ENCODE results near the gene NOXO1. TPM values are rescaled to one million over a fixed set of nuclear protein-coding genes. Genes with fewer than 3 reads are reported as not detected.
A peak's percentile ranks its signal among the peaks of the same experiment; 100 is the strongest.

Gene NOXO1
- total RNA-seq, 4 donors from 2014 or later: not detected

GRCh38 chr16:2008009-2008526 is 26.8 kb upstream of the NOXO1 start:
- WGBS, 2 donors: 54 to 58% methylated on average over 15 of the region's 15 CpGs
- TF ChIP-seq, protein P1, sequence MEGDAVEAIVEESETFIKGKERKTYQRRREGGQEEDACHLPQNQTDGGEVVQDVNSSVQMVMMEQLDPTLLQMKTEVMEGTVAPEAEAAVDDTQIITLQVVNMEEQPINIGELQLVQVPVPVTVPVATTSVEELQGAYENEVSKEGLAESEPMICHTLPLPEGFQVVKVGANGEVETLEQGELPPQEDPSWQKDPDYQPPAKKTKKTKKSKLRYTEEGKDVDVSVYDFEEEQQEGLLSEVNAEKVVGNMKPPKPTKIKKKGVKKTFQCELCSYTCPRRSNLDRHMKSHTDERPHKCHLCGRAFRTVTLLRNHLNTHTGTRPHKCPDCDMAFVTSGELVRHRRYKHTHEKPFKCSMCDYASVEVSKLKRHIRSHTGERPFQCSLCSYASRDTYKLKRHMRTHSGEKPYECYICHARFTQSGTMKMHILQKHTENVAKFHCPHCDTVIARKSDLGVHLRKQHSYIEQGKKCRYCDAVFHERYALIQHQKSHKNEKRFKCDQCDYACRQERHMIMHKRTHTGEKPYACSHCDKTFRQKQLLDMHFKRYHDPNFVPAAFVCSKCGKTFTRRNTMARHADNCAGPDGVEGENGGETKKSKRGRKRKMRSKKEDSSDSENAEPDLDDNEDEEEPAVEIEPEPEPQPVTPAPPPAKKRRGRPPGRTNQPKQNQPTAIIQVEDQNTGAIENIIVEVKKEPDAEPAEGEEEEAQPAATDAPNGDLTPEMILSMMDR (IDR thresholded peaks at IDR 0.05): no peak
- no peak for TF ChIP-seq POLR2A (IDR thresholded peaks at IDR 0.05)
- Histone ChIP-seq H3K4me1 (peaks cover 28 to 48% of the 10 kb centered on the region in 2 donors), H3K4me3 (replicated peaks in 1 of 3) (no peak overlapping the region), H3K36me3 (peaks cover under 1 to 2% of the 10 kb centered on the region in 2 donors), H3K9me3 (no peaks in the 10 kb centered on the region), H3K27ac (no peak overlapping the region), H3K27me3 (no peaks in the 10 kb centered on the region)
- no peak for DNase-seq
- intact Hi-C loops (cut with DNase I): no loop called here

DNA sequence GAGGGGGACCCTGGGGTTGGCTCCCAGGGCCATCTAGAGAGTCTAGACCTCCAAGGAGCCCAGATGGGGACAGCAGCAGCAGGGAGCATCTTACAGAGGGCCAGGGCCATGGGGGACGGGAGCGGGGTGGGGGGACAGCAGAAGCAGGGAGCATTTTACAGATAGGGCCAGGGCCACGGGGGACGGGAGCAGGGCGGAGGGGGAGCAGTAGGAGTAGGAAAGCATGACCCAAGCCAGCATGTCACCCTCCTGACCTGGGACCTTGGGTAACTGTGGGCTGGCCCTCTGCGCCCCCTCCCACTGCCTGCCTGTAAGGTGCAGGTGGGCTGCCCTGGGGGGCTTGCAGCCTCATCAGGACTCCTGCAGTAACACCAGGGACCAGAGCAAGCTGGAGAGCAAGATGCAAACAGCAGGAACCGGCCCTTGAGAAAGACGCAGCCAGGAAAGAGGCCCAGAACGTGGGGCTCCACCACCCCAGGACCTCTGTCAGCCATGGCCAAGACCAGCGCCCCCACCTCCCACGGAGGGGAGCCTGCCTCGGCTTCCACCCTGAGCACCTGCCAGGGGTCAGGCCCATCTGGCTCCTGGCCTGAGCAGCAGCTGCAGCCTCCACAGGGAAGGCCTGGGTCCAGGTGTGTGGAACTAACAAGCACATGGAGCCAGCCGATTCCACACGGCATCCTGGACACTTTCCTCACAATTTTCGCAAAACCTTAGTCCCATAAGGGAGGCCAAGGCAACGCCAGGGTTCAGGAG is 26.0 kb upstream of the NOXO1 start:
- intact Hi-C loops (cut with DNase I): no loop called here
- peaks cover 28 to 48% of the 10 kb centered on the region in 2 donors for H3K4me1 ChIP-seq
- WGBS, 2 donors: 90 to 93% methylated on average over 9 to 11 of the region's 16 CpGs
- H3K27ac ChIP-seq: no peak overlapping the region
- H3K36me3 ChIP-seq: peaks cover 9 to 10% of the 10 kb centered on the region in 2 donors
- no peaks in the 10 kb centered on the region for H3K27me3 ChIP-seq
- no peak for TF ChIP-seq POLR2A (IDR thresholded peaks at IDR 0.05)
- TF ChIP-seq, protein P1 (IDR thresholded peaks at IDR 0.05): no peak
- H3K4me3 ChIP-seq (replicated peaks in 1 of 3): no peak overlapping the region
- H3K9me3 ChIP-seq: no peaks in the 10 kb centered on the region
- no peak for DNase-seq

DNA sequence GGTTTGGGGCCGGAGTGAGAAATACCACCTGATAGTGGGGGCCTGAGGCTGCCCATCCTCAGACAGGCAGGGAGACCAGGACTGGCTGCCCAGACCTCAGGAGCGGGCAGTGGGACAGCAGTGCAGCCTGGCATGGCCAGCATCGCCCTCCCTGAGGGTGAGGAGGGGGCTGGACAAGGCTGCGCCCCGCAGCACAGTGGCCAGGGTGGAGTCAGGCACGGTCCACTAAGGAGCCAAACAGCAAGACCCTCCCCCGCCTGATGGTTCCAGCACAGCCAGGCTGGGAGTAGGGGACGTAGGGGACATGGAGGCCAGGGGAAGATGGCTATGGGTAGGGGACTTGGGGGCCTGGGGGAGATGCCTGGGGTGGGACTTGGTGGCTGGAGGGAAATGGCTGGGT is 25.0 kb upstream of the NOXO1 start:
- WGBS, 2 donors: 92 to 96% methylated on average over 8 of the region's 8 CpGs
- H3K27ac ChIP-seq: no peak overlapping the region
- no peaks in the 10 kb centered on the region for H3K27me3 ChIP-seq
- intact Hi-C loops (cut with DNase I): no loop called here
- H3K36me3 ChIP-seq: peaks cover 18 to 20% of the 10 kb centered on the region in 2 donors
- peaks cover 28 to 48% of the 10 kb centered on the region in 2 donors for H3K4me1 ChIP-seq
- no peak for TF ChIP-seq POLR2A (IDR thresholded peaks at IDR 0.05)
- TF ChIP-seq, protein P1 (IDR thresholded peaks at IDR 0.05): no peak
- no peak overlapping the region for H3K4me3 ChIP-seq (replicated peaks in 1 of 3)
- no peak for DNase-seq
- H3K9me3 ChIP-seq: no peaks in the 10 kb centered on the region

- TF ChIP-seq POLR2A (IDR thresholded peaks at IDR 0.05): no peak
- TF ChIP-seq, protein P1 (IDR thresholded peaks at IDR 0.05): no peak
- 83 to 84% methylated on average over 9 to 16 of the region's 21 CpGs for WGBS, 2 donors
- intact Hi-C loops (cut with DNase I): no loop called here
- Histone ChIP-seq H3K4me1 (peaks cover 28 to 48% of the 10 kb centered on the region in 2 donors), H3K27ac (no peak overlapping the region), H3K36me3 (peaks cover 24 to 26% of the 10 kb centered on the region in 2 donors), H3K4me3 (replicated peaks in 1 of 3) (no peak overlapping the region), H3K9me3 (no peaks in the 10 kb centered on the region), H3K27me3 (no peaks in the 10 kb centered on the region)
- peak in 1 of 2 donors; percentile 28 for DNase-seq
Observed at GRCh38 chr16:2005646-2006045, 24.4 kb upstream of the NOXO1 start.

Data from thyroid gland (tissue), 4 donors.